Hematopoietic multipotent progenitor cell (in vitro differentiated cells): ENCODE results near the gene SLC25A13. TPM values are rescaled to one million over a fixed set of nuclear protein-coding genes. Genes with fewer than 3 reads are reported as not detected.
A peak's percentile ranks its signal among the peaks of the same experiment; 100 is the strongest.

ENCODE experiments used
- DNase-seq, 3 donors: peaks; one replicate each; pipeline ENCODE4 v3.0.0-alpha.2; 2011 to 2015; ENCODE audit warnings: low read depth in 2 of 3, low spot score in 2 of 3
- small RNA-seq: library from RNA; depleted of rRNA; stranded (forward); fragments of <200 nt; gene quantifications from one replicate; pipeline ENCODE3, GENCODE V24; 2012
- total RNA-seq: library from RNA; depleted of rRNA; stranded (reverse); fragments of >200 nt; gene quantifications from one replicate; pipeline ENCODE4 v1.2.3, GENCODE V29; 2012

The SLC25A13 gene
- total RNA-seq, 1 donor: 10.5 TPM

DNA sequence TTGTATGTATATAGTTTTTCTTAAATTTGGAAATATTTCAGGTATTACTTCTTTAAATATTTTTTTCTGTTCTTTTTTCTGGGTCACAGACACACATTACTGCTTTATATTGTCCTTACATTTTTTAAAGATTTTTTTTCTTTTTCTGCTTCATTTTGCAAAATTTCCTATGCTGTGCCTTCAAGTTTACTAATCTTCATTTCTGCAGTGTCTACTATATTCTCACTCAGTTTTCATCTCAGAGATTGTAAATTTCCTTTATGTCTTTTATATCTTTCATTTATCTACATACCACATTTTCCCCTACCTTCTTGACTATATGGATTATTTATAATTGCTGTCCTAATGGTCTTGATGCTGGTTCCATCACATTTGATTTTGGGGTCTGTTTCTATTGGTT is 210.5 kb downstream of the SLC25A13 start:
- DNase-seq: no peak

DNA sequence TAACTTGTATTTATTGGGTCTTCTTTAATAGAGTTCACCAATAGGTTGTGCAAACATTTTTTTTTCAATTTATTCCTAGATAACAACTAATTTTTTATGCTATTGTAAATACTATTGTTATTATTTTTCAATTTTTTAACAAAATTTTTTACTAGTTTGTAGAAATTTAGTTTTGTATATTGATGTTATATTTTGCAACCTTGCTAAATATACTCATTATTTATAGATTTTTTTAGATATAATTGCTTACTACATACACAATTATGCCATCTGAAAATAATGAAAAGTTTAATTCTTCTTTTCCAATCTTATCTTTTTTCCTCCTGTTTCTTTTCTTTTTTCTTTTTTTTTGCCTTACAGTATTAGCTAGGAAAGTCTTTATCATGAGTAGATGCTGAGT is 216.9 kb downstream of the SLC25A13 start:
- DNase-seq: no peak

DNA sequence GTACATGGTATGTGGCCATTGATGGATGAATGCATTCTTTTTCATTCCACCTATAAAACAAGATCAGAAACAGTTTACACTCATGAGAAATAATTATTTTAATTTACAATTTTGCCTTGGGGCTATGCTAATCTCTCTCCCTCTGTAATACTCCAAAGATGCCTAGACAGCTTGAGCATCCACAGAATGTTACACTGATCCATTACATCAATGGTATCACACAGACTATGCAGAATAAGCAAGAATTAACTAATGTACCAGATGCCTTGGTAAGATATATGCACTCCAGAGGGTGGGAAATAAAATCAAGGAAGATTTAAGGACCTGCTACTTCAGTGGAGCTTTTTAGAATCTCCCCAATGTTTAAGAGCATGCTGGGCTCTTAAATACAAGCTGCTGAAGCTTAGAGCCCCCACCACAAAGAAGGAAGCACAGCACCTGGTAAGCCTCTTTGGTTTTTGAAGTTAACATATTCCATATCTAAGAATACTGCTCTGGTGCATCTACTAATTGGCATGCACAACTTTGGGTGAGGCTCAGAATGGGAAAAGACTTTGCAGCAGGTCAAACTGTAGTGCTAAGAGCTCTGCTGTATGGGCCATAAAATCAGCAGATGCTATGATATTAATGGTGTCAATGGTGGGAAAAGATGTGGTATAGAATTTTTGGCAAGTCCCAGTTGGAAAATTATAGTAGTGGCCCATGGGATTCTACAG is 219.6 kb downstream of the SLC25A13 start:
- no peak for DNase-seq

DNA sequence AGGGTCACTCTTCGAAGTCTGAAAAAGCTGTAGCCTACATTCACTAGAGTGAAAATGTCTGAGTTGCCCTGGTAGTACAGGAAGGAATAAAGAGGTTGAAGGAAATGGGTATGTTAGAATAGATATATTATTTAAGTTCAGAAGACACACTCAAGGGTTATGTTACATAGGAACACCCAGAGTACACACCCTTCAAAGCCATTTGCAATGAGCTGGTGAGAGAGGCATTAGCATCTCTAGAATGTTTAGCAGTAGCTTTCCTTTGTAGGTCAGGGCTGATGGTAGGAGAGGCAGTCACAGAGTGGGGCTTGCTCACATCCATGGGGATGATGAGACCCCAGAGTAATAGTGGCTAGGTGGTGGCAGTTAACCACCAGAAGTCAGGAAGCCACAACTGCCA is 221.2 kb downstream of the SLC25A13 start:
- no peak for DNase-seq

DNA sequence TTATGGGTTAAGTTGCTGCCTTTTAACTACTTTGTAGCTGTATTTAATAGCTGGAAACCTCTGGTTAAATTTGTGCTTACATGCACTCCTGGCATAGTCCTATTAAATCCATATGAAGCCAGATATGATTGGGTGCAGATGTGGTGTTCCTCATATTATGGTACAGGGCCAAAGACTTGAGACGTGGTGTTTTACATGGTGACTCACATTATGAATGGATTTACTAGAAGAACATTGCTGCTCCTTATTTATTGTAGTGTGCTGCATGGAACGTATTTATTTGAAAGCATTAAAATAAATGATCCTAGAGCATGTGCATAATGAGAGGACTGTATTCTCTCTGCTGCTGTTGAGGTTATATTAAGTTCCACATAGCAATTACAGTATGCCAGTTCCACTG is 224.1 kb downstream of the SLC25A13 start:
- no peak for DNase-seq

DNA sequence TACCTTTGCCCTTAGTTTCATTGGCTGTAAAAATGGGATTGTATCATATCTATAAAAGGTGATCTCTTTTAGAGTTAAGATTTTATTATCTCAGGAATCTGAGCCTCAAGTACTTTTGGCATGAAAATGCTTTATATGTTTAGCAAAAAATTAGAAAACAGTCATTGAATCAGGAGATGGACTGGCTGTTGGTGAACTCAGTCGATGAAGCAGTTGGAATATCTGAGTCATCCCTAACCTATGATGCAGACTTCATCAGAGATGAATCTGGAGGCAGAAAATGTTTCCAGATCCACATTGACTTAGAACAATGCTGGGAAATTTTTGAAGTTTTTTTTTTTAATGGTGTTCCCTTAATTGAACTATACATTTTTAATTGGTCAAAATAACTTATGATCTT is 228.5 kb downstream of the SLC25A13 start:
- DNase-seq: no peak

DNA sequence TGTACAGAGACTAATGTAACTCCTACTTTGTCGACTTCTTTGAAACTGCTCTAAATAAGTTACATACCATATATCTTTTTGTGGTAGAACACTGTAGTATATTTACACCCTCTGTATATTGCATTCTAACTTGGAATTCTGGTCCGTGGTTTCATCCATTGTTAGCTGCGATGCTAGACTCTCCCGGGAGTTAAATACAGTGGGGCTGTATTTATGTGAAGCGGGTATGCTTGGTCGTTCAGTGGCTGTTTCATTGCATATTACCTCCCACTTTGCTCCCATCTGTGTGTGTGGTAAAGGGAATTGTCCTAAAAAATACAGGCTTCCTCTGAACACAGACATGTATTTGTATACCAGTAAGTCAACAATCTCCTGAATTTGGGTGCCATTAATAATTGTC is 231.1 kb downstream of the SLC25A13 start:
- no peak for DNase-seq

DNA sequence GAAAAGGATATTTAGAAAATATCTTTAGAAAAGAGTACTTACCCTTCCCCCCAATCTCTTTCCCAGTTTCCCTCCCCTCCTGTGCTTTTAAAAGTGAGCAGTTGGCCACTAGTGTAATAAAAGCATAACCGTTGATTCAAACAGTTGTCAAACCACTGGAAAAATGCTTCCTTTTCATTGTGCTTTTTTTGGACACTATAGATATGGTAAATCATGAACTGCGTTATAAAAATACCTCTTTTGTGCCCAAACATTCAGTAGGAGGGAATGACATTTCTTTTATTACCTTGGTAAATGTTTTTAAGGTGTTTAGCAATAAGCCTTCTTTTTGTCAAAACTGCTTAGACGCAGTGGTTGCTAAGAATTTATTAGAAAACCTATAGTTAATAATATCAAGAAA is 232.4 kb downstream of the SLC25A13 start:
- DNase-seq: no peak

DNA sequence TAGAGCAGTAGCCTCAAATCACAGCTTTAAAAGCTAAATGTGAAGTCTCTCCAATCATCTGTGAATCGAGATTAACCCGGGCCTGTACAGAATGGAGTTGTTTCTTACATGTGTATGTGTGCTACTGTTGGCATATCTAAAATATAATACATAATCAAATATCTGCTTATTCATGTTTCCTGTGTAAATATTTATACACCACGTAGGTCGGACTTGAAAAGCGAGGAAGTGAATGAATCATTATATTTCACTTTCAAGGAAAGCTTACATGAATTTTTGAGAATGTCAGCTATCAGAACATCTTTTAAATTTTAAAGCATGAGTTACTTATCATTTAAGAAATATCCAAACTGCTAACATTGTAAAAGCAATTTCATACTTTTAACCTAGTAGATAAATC is 233.3 kb downstream of the SLC25A13 start:
- no peak for DNase-seq

DNA sequence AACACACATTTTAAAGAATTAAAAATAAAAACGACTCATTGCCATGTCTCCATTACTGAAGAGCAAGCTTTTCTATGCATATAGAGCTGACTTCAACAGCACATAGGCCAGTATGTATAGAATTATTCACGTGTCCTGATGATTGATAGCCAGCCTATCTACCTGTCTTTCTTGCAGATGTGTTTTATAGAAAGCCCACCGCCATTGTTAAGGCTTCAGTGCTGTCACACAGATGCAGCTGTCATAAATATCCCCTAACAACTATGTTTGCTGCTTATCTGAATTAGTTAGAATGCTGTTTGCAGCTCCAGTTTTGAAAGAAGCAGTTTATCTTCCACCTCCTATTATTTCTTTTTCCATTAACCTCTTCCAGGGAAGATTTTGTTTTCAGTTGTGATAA is 235.9 kb downstream of the SLC25A13 start:
- no peak for DNase-seq

DNA sequence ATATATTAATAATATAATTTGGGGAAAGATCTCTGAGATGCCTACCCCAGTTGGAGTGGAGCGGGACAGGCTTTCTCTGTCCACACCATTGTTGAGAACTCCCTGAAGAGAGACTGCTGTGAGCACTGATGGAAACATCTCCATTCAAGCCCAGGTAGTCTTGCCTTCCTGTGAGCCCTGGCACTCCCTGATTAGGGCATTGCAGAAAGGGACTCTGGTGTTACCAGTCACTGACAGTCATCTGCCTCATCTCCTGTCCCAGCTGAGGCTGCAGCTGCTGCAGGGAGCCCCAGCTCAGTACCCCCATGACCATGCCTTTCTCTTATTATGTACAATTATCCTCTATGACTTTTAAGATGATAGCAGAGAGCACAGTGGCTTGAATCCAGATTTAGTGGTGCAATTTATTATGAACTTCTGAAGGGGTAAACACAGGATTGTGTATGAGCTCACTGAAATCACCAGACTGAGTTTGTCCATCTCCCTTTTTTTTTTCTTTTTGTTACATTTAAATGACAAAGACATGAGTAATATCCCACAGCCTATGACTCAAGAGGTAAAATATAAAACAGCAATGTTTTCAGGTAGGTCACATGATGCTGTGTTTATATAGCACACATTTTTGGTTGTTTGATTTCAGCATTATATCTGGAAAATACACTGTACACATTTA is 236.9 kb downstream of the SLC25A13 start:
- no peak for DNase-seq

DNA sequence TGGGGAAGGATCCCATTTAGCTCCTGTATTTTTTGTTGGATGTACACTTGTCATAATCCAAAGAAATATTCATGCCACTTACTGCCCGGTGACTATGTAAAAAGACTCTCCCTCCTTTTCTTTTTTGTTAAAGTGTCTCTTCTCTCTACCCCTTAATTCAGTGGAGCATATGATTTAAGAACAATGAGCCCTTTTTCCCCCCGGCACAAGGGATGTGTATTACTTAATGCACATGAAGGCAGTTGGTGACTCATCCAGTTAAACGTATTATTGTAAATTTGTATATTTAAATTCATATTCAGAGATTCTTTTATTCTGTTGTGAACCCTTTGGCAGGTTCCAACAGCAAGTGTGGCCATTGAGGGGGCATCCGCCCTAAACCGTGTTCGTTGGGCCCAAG is 241.9 kb downstream of the SLC25A13 start:
- no peak for DNase-seq

DNA sequence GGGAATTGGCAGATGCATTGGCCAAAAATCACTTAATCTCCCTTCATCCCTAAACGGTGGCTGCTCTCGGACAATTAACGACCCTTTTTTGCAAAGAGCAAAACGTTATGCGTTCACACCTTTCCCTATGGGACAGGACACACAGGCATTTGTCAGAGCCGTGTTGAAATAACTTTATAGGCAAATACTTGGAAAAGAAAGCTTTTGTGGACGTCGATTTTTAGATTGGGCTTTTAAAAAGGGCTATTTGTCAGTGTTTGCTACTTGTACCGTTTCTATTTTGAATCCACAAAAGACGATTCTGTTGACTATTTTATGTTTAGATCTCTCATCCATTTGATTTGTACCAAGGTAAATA is 245.6 kb downstream of the SLC25A13 start:
- DNase-seq: peak in 1 of 3 donors; percentile 21

DNA sequence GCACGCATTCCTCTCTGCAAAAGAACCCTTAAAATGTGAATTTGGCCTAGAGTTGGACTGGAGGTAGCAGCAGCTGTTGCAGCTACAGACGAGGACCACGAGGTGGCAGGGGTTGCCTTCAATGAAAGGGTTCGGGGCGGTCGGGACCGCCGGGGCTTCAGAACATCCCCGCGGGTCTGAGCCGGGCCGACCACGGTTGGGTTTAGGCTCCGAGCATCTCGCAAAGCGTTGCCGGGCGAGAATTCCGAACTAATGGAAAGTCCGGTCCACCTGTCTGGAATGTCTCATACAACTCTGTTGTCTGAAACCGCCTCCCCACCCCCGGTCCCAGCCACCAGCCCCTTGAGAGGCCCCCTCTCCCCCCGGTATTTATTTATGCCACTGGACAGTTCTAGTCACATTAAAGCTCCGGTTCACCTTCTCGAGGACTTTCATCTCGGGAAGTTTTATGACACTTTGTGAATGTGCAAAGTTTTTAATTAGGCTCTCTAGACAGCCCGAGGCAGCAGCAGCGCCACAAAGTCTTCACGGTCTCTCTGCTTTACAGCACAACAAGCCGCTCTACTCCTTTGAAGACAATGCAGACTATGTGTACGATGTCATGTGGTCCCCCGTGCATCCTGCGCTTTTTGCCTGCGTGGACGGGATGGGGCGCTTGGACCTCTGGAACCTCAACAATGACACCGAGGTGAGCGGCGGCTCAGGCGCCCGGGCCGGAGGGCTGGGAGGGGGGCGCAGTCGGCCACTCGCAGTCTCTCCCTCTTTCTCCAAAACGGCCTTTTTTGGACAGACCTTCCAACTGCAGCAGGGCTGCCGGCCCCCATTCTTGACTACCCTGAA is 246.2 kb downstream of the SLC25A13 start:
- DNase-seq: peak in 2 of 3 donors; percentile 53 to 67

DNA sequence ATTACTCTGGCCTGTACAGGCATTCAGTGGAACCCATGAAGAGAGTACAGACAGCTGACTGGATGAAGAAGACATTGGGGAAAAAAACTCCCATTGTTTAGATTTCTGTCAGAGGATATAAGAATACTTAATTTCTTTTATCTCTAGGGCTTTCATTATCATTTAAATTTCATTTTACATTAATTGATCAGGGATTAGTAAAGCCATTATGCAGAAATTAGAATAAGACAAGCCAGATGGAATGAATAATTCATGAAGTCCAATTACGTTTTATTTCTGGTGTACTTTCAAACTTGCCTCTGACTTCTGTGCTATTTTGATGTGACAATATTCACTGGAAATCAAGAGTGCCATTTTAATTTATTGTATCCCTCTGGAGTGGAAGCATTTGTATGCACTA is 247.0 kb downstream of the SLC25A13 start:
- no peak for DNase-seq

Small RNA genes lying within 50 kb of the gene (small RNA-seq; reads per million reads assigned to genes)
- not detected for gene AC084368.1
- gene MIR591: not detected
- gene RNU6-364P: not detected
- not detected for gene RNU6-532P
